IMR-90 (cell line): ENCODE data around the gene NSF. TPM values are rescaled to one million over a fixed set of nuclear protein-coding genes. Genes with fewer than 3 reads are reported as not detected.

Source experiments
- ATAC-seq: fragments of 200-7000 bp; cut with Tn5 transposase; 2 replicates; pipeline ENCODE4 v1.9.1; 2020; ENCODE audit warnings: low read depth, mild to moderate bottlenecking, moderate library complexity
- BruUV-seq: library from RNA; stranded (reverse); fragments of 400-500 nt; replicated peaks from 2 replicates; lab custom pipeline; 2021; lab: Mats Ljungman, UMichigan
- CTCF ChIA-PET: fragments of 300-600 bp; formaldehyde crosslinking; extraction: SDS; loops from one replicate; lab custom pipeline; 2021; ENCODE audit warnings: antibody characterized with exemption; lab: Yijun Ruan, JAX
- POLR2A ChIA-PET: fragments of 300-600 bp; sonication (Branson Sonifier 250); formaldehyde crosslinking; loops from one replicate; lab custom pipeline; 2022; ENCODE audit warnings: antibody characterized with exemption; ENCODE audit not compliant: unreplicated experiment; lab: Charles Lee
- DNase-seq: peaks from one replicate; pipeline ENCODE4 v3.0.0; 2013
- H2AFZ ChIP-seq: replicated peaks from 2 replicates; pipeline ENCODE3; 2013; ENCODE audit warnings: low read length, mild to moderate bottlenecking; ENCODE audit not compliant: poor library complexity
- H2AK5ac ChIP-seq: 2 replicates; pipeline ENCODE4 v1.6.1; 2013; ENCODE audit warnings: low read depth, low read length, inconsistent platforms
- H2AK9ac ChIP-seq: replicated peaks from 2 replicates; pipeline ENCODE3; 2013; ENCODE audit warnings: mild to moderate bottlenecking, low read depth, low read length, moderate library complexity; ENCODE audit not compliant: poor library complexity
- H2BK120ac ChIP-seq: 2 replicates; pipeline ENCODE4 v1.6.1; 2013; ENCODE audit warnings: low read depth, low read length, inconsistent platforms
- H2BK15ac ChIP-seq: 3 replicates; pipeline ENCODE4 v1.6.1; 2013; ENCODE audit warnings: low read depth, low read length, inconsistent platforms
- H2BK20ac ChIP-seq: 2 replicates; pipeline ENCODE4 v1.6.1; 2013; ENCODE audit warnings: low read depth, mild to moderate bottlenecking, inconsistent platforms, low read length, moderate library complexity
- H2BK5ac ChIP-seq: 2 replicates; pipeline ENCODE4 v1.6.1; 2013; ENCODE audit warnings: mild to moderate bottlenecking, low read depth, low read length, inconsistent platforms; ENCODE audit not compliant: poor library complexity, severe bottlenecking
- H3K14ac ChIP-seq: replicated peaks from 2 replicates; pipeline ENCODE4 v1.6.1; 2013; ENCODE audit warnings: low read depth, low read length, inconsistent platforms
- H3K18ac ChIP-seq: 2 replicates; pipeline ENCODE4 v1.6.1; 2013; ENCODE audit warnings: low read depth, low read length, control low read depth
- H3K23ac ChIP-seq: 2 replicates; pipeline ENCODE4 v1.6.1; 2013; ENCODE audit warnings: low read depth, low read length, inconsistent platforms
- H3K27ac ChIP-seq: 2 replicates; pipeline ENCODE4 v1.5.1; 2013; ENCODE audit warnings: mild to moderate bottlenecking, control low read depth, low read length; ENCODE audit not compliant: insufficient read depth
- H3K27me3 ChIP-seq: 2 replicates; pipeline ENCODE4 v1.6.1; 2013; ENCODE audit warnings: low read length; ENCODE audit not compliant: control insufficient read depth, insufficient read depth
- H3K36me3 ChIP-seq: 2 replicates; pipeline ENCODE4 v1.6.1; 2013; ENCODE audit warnings: low read length, mixed read lengths; ENCODE audit not compliant: control insufficient read depth, insufficient read depth
- H3K4ac ChIP-seq: 2 replicates; pipeline ENCODE4 v1.6.1; 2013; ENCODE audit warnings: low read depth, low read length, inconsistent platforms
- H3K4me1 ChIP-seq: 2 replicates; pipeline ENCODE4 v1.6.1; 2013; ENCODE audit warnings: low read length, mixed read lengths; ENCODE audit not compliant: control insufficient read depth, insufficient read depth
- H3K4me2 ChIP-seq: 2 replicates; pipeline ENCODE4 v1.6.1; 2013; ENCODE audit warnings: low read depth, mild to moderate bottlenecking, control low read depth, low read length, moderate library complexity
- H3K4me3 ChIP-seq: 2 replicates; pipeline ENCODE4 v1.5.1; 2013; ENCODE audit warnings: low read depth, mild to moderate bottlenecking, control low read depth, low read length, moderate library complexity; ENCODE audit not compliant: insufficient read depth
- H3K56ac ChIP-seq: 2 replicates; pipeline ENCODE4 v1.6.1; 2013; ENCODE audit warnings: low read length, inconsistent platforms; ENCODE audit not compliant: insufficient read depth; ENCODE audit errors: extremely low read depth
- H3K79me1 ChIP-seq, 2 experiments: 2 replicates each; pipeline ENCODE4 v1.6.1; 2013; ENCODE audit warnings: low read length in 2 of 2, inconsistent platforms in 1 of 2, low read depth in 1 of 2
- H3K9ac ChIP-seq: 2 replicates; pipeline ENCODE4 v1.6.1; 2013; ENCODE audit warnings: low read depth, low read length, control low read depth
- H3K9me1 ChIP-seq: 2 replicates; pipeline ENCODE4 v1.6.1; 2013; ENCODE audit warnings: low read length, inconsistent platforms; ENCODE audit not compliant: insufficient read depth
- H3K9me3 ChIP-seq: 2 replicates; pipeline ENCODE4 v1.6.1; 2013; ENCODE audit warnings: low read length; ENCODE audit not compliant: control insufficient read depth, insufficient read depth
- H4K20me1 ChIP-seq: 2 replicates; pipeline ENCODE4 v1.6.1; 2013; ENCODE audit warnings: low read length, inconsistent platforms; ENCODE audit not compliant: insufficient read depth
- H4K5ac ChIP-seq: 2 replicates; pipeline ENCODE4 v1.6.1; 2013; ENCODE audit warnings: mild to moderate bottlenecking, low read depth, low read length, control low read depth
- H4K8ac ChIP-seq, 2 experiments: 2 replicates each; pipeline ENCODE4 v1.6.1; 2013; ENCODE audit warnings: low read depth in 2 of 2, low read length in 2 of 2, control low read depth in 1 of 2, inconsistent platforms in 1 of 2
- H4K91ac ChIP-seq: 2 replicates; pipeline ENCODE4 v1.6.1; 2013; ENCODE audit warnings: low read depth, low read length, inconsistent platforms; ENCODE audit not compliant: insufficient read depth
- POLR2A ChIP-seq: IDR thresholded peaks from 2 replicates; pipeline ENCODE4 v1.6.1; 2012; ENCODE audit warnings: mild to moderate bottlenecking, low read depth, low read length
- WGBS, 2 experiments: methylation state at CpG; one replicate each; pipeline versions ENCODE4 v1.1.5 to v1.1.7; 2013; ENCODE audit warnings: missing lambda C conversion rate in 2 of 2; ENCODE audit not compliant: insufficient read length in 1 of 2; ENCODE audit errors: extremely low coverage in 2 of 2; 5-methylcytosine and 5-hydroxymethylcytosine counted together
- dilution Hi-C: fragments of 300-500 bp; cut with HindIII; formaldehyde crosslinking; loops from one replicate; pipeline ENCODE4 v1.14.3; 2018; ENCODE audit warnings: low sequenced_read_pairs; ENCODE audit not compliant: unreplicated experiment
- in situ Hi-C: fragments of 300-500 bp; cut with MboI; formaldehyde crosslinking; loops from 3 replicates; pipeline ENCODE4 v1.14.3; 2019; ENCODE audit warnings: low sequenced_read_pairs, inconsistent platforms, mixed read lengths
- intact Hi-C: fragments of 100-400 bp; cut with micrococcal nuclease; formaldehyde crosslinking; loops from 2 replicates; pipeline ENCODE4 v1.10.0; 2022
- polyA plus RNA-seq, 3 experiments: library from polyadenylated mRNA; depleted of rRNA; stranded (reverse); fragments of >200 nt; gene quantifications; 2 replicates each; pipeline ENCODE4 v1.2.3, GENCODE V29; 2012; ENCODE audit warnings: low replicate concordance in 1 of 3
- total RNA-seq: library from RNA; depleted of rRNA; stranded (reverse); fragments of >200 nt; gene quantifications from 2 replicates; pipeline ENCODE4 v1.2.3, GENCODE V29; 2012

Gene NSF
- total and polyA plus RNA-seq, 2 of the 4 experiments (the other 2 are of a cell fraction), result 38.9 to 110 TPM

DNA sequence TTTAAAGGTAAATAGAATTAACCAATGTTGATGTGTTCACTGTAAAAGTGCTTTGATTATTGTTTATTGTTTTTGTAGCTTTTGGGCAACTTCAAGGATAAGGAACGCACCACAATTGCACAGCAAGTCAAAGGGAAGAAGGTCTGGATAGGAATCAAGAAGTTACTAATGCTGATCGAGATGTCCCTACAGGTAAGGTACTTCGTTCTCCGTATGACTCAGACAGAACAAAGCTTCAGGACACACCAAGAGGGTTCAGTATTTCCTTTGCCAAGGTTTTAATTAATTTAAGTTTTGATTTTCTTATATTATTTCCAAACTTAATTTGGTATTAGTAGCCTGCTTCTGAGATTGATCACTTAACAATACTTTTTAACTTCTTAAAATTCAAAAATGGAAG, 161.0 kb downstream of the NSF start:
- H2BK120ac ChIP-seq, result no peak overlapping the region
- BruUV-seq, result no TSS peak
- H4K20me1 ChIP-seq, result no peaks in the 10 kb centered on the region
- H3K4me2 ChIP-seq, result no peak overlapping the region
- no peak overlapping the region for H3K4ac ChIP-seq
- no peak overlapping the region for H3K18ac ChIP-seq
- H3K9ac ChIP-seq, result no peak overlapping the region
- TF ChIP-seq POLR2A, result no peak
- no peak overlapping the region for H3K4me3 ChIP-seq
- no peak overlapping the region for H3K23ac ChIP-seq
- no peak overlapping the region for H3K56ac ChIP-seq
- ATAC-seq (no peak), DNase-seq (no peak)
- H3K79me1 ChIP-seq, result no peaks in the 10 kb centered on the region
- ChIA-PET POLR2A (no interaction called here), CTCF (interaction anchor here (1.0 kb wide), 1 partner anchor 14 kb away, joined by 3 read pairs; no protein-coding TSS in a partner anchor)
- H3K27ac ChIP-seq, result no peak overlapping the region
- H2BK5ac ChIP-seq, result no peak overlapping the region
- H2AFZ ChIP-seq, result no peak overlapping the region
- no peaks in the 10 kb centered on the region for H3K4me1 ChIP-seq
- H3K36me3 ChIP-seq, result peaks cover 21% of the 10 kb centered on the region
- H2BK15ac ChIP-seq, result no peak overlapping the region
- no peak overlapping the region for H4K5ac ChIP-seq
- H2BK20ac ChIP-seq, result no peak overlapping the region
- in situ Hi-C loops (no loop called here), intact Hi-C loops (no loop called here), dilution Hi-C loops (no loop called here)
- peaks cover 4% of the 10 kb centered on the region for H3K9me1 ChIP-seq
- no peaks in the 10 kb centered on the region for H3K27me3 ChIP-seq
- 100% methylated on average over 1 of the region's 4 CpGs; no CpG with 5 or more reads in 1 of the 2 experiments for WGBS, 2 experiments
- H3K9me3 ChIP-seq, result no peaks in the 10 kb centered on the region
- H2AK9ac ChIP-seq, result no peak overlapping the region
- H4K8ac ChIP-seq, result no peak overlapping the region
- H2AK5ac ChIP-seq, result no peak overlapping the region
- no peak overlapping the region for H3K14ac ChIP-seq
- H4K91ac ChIP-seq, result no peak overlapping the region
